ENCODE results near the gene MLYCD.

MLYCD gene

GRCh38 chr16:83958137-83958845, 59.4 kb downstream of the MLYCD start:
- DNase-seq, result no peak

GRCh38 chr16:83958846-83959565, 60.1 kb downstream of the MLYCD start:
- no peak for DNase-seq

- no peak for DNase-seq
These were observed 60.9 kb downstream of the MLYCD start for GRCh38 chr16:83959656-83960434.

- DNase-seq, result no peak
These were observed 61.8 kb downstream of the MLYCD start for GRCh38 chr16:83960521-83961249.

GRCh38 chr16:83961591-83961990, 62.7 kb downstream of the MLYCD start:
- no peak for DNase-seq

- no peak for DNase-seq
These were observed 64.6 kb downstream of the MLYCD start for GRCh38 chr16:83963277-83964119.

- no peak for DNase-seq
These were observed 65.9 kb downstream of the MLYCD start for GRCh38 chr16:83964684-83965443.

GRCh38 chr16:83965444-83966152, 66.7 kb downstream of the MLYCD start:
- no peak for DNase-seq

GRCh38 chr16:83966153-83966696, 67.3 kb downstream of the MLYCD start:
- DNase-seq, result no peak

GRCh38 chr16:83967091-83967490, 68.2 kb downstream of the MLYCD start:
- no peak for DNase-seq

GRCh38 chr16:83967838-83968305, 69.0 kb downstream of the MLYCD start, which contains the start of gene NECAB2:
TSS of gene NECAB2 (plus strand) at chr16:83968244. CDS start at chr16:83968649, 405 bp downstream.
- no peak for DNase-seq

- no peak for DNase-seq
These were observed 69.5 kb downstream of the MLYCD start for GRCh38 chr16:83968306-83968851.

- DNase-seq, result no peak
These were observed 70.2 kb downstream of the MLYCD start for GRCh38 chr16:83968891-83969649.

GRCh38 chr16:83969771-83970429, 71.0 kb downstream of the MLYCD start:
- no peak for DNase-seq

GRCh38 chr16:83970430-83970815, 71.5 kb downstream of the MLYCD start:
- no peak for DNase-seq

- DNase-seq, result no peak
These were observed 72.5 kb downstream of the MLYCD start for GRCh38 chr16:83971165-83972130.
